Chondrocyte (in vitro differentiated cells): ENCODE measurements around the gene COBLL1. TPM values are rescaled to one million over a fixed set of nuclear protein-coding genes. Genes with fewer than 3 reads are reported as not detected.

Experiments
- DNase-seq: peaks from one replicate; pipeline ENCODE4 v3.0.0; 2021; ENCODE audit warnings: mixed read lengths, low spot score
- H3K27ac Mint-ChIP-seq: one replicate; pipeline ENCODE4 v1.8.0; 2021; ENCODE audit warnings: mild to moderate bottlenecking, moderate library complexity, mixed read lengths; ENCODE audit not compliant: unreplicated experiment
- H3K27me3 Mint-ChIP-seq: 2 replicates; pipeline ENCODE4 v1.8.0; 2021; ENCODE audit warnings: low read depth, mixed read lengths
- H3K36me3 Mint-ChIP-seq: 2 replicates; pipeline ENCODE4 v1.8.0; 2021; ENCODE audit warnings: low read depth, mixed read lengths
- H3K4me1 Mint-ChIP-seq: 2 replicates; pipeline ENCODE4 v1.8.0; 2021; ENCODE audit warnings: low read depth, mild to moderate bottlenecking, mixed read lengths
- H3K4me3 Mint-ChIP-seq: one replicate; pipeline ENCODE4 v1.8.0; 2021; ENCODE audit warnings: mild to moderate bottlenecking, moderate library complexity, mixed read lengths; ENCODE audit not compliant: unreplicated experiment
- H3K9me3 Mint-ChIP-seq: 2 replicates; pipeline ENCODE4 v1.8.0; 2021; ENCODE audit warnings: low read depth, mixed read lengths
- CTCF ChIP-seq: fragments of 200-600 bp; sonication (generic); IDR thresholded peaks from 2 replicates; pipeline ENCODE4 v1.5.0; 2021; ENCODE audit warnings: antibody characterized with exemption, mild to moderate bottlenecking, moderate library complexity
- total RNA-seq: library from RNA; stranded (reverse); gene quantifications from 3 replicates; pipeline ENCODE4 v1.2.1, GENCODE V29; 2021

COBLL1 gene
- total RNA-seq, 1 donor from 2014 or later = 43.7 TPM

- H3K27me3 Mint-ChIP-seq = no peaks in the 10 kb centered on the region
- TF ChIP-seq CTCF = no peak
- H3K36me3 Mint-ChIP-seq = peaks cover 10% of the 10 kb centered on the region
- peaks cover 12% of the 10 kb centered on the region for H3K4me1 Mint-ChIP-seq
- H3K27ac Mint-ChIP-seq = no peak overlapping the region
- no peaks in the 10 kb centered on the region for H3K9me3 Mint-ChIP-seq
- DNase-seq = no peak
- no peak overlapping the region for H3K4me3 Mint-ChIP-seq
Observed at GRCh38 chr2:164706522-164706921, 135.1 kb downstream of the COBLL1 start.

GRCh38 chr2:164705412-164706167, 136.0 kb downstream of the COBLL1 start:
- no peak for TF ChIP-seq CTCF
- H3K27me3 Mint-ChIP-seq = no peaks in the 10 kb centered on the region
- peaks cover 11% of the 10 kb centered on the region for H3K4me1 Mint-ChIP-seq
- no peak for DNase-seq
- H3K9me3 Mint-ChIP-seq = no peaks in the 10 kb centered on the region
- peaks cover 10% of the 10 kb centered on the region for H3K36me3 Mint-ChIP-seq
- no peak overlapping the region for H3K27ac Mint-ChIP-seq
- H3K4me3 Mint-ChIP-seq = no peak overlapping the region

GRCh38 chr2:164703915-164704706, 137.5 kb downstream of the COBLL1 start:
- Mint-ChIP-seq H3K27me3 (no peaks in the 10 kb centered on the region), H3K9me3 (no peaks in the 10 kb centered on the region), H3K4me3 (no peak overlapping the region), H3K27ac (no peak overlapping the region), H3K4me1 (peaks cover 12% of the 10 kb centered on the region), H3K36me3 (peaks cover 10% of the 10 kb centered on the region)
- TF ChIP-seq CTCF = no peak
- DNase-seq = no peak

GRCh38 chr2:164701565-164701964, 140.1 kb downstream of the COBLL1 start:
- no peak for TF ChIP-seq CTCF
- H3K27ac Mint-ChIP-seq = no peak overlapping the region
- no peaks in the 10 kb centered on the region for H3K9me3 Mint-ChIP-seq
- DNase-seq = no peak
- peaks cover 14% of the 10 kb centered on the region for H3K36me3 Mint-ChIP-seq
- H3K4me1 Mint-ChIP-seq = peaks cover 17% of the 10 kb centered on the region
- H3K4me3 Mint-ChIP-seq = no peak overlapping the region
- no peaks in the 10 kb centered on the region for H3K27me3 Mint-ChIP-seq

GRCh38 chr2:164700390-164700789, 141.2 kb downstream of the COBLL1 start:
- peaks cover 12% of the 10 kb centered on the region for H3K4me1 Mint-ChIP-seq
- no peak for DNase-seq

More at GRCh38 chr2:164700390-164700789, 141.2 kb downstream of the COBLL1 start:
- H3K4me3 Mint-ChIP-seq = no peak overlapping the region
- peaks cover 18% of the 10 kb centered on the region for H3K36me3 Mint-ChIP-seq
- TF ChIP-seq CTCF = no peak
- H3K27me3 Mint-ChIP-seq = no peaks in the 10 kb centered on the region
- H3K27ac Mint-ChIP-seq = no peak overlapping the region
- no peaks in the 10 kb centered on the region for H3K9me3 Mint-ChIP-seq
